OCI-LY3 (cell line): ENCODE data around the gene EYA2.

Source experiments
- H2AFZ ChIP-seq: fragments of 200-600, 300-600 bp; shearing (Covaris generic); 2 replicates; pipeline ENCODE4 v1.6.0; 2014; ENCODE audit warnings: antibody characterized with exemption, low read depth, low read length
- H3K27ac ChIP-seq: fragments of 200-600, 300-600 bp; sonication (generic); 2 replicates; pipeline ENCODE4 v1.5.1; 2014; ENCODE audit warnings: mild to moderate bottlenecking, low read length, moderate library complexity, mixed read lengths
- H3K27me3 ChIP-seq: fragments of 200-600, 300-600 bp; sonication (generic); 2 replicates; pipeline ENCODE4 v1.6.1; 2014; ENCODE audit warnings: low read depth, low read length, mixed read lengths
- H3K36me3 ChIP-seq: fragments of 200-600, 300-600 bp; sonication (generic); replicated peaks from 2 replicates; pipeline ENCODE3; 2014; ENCODE audit warnings: low read depth, low read length, mixed read lengths
- H3K4me1 ChIP-seq: fragments of 300-600, 200-600 bp; sonication (generic); 2 replicates; pipeline ENCODE4 v1.6.1; 2014; ENCODE audit warnings: low read length, mixed read lengths
- H3K4me2 ChIP-seq: fragments of 200-600, 300-600 bp; sonication (generic); 2 replicates; pipeline ENCODE4 v1.6.1; 2014; ENCODE audit warnings: low read length, mixed read lengths
- H3K4me3 ChIP-seq: fragments of 300-600, 200-600 bp; sonication (generic); 2 replicates; pipeline ENCODE4 v1.5.1; 2014; ENCODE audit warnings: antibody characterized with exemption, mild to moderate bottlenecking, low read length, moderate library complexity
- H3K79me2 ChIP-seq: fragments of 300-600, 200-600 bp; shearing (Covaris generic); 2 replicates; pipeline ENCODE4 v1.6.1; 2014; ENCODE audit warnings: mild to moderate bottlenecking, low read length, mixed read lengths
- H3K9ac ChIP-seq: fragments of 300-600, 200-600 bp; shearing (Covaris generic); 2 replicates; pipeline ENCODE4 v1.6.0; 2014; ENCODE audit warnings: mild to moderate bottlenecking, low read length, moderate library complexity
- H3K9me3 ChIP-seq: fragments of 200-600, 300-600 bp; shearing (Covaris generic); 2 replicates; pipeline ENCODE4 v1.6.1; 2014; ENCODE audit warnings: low read length, mixed read lengths; ENCODE audit not compliant: insufficient read depth
- H4K20me1 ChIP-seq: fragments of 200-600, 300-600 bp; sonication (generic); 2 replicates; pipeline ENCODE4 v1.6.1; 2016; ENCODE audit warnings: low read length, mixed read lengths; ENCODE audit not compliant: insufficient read depth
- CTCF ChIP-seq: fragments of 200-600, 300-600 bp; sonication (generic); IDR thresholded peaks from 2 replicates; pipeline ENCODE4 v1.5.1; 2014; ENCODE audit warnings: antibody characterized with exemption, low read length, low read depth
- EZH2phosphoT487 ChIP-seq: fragments of 200-600 bp; shearing (Covaris generic); IDR thresholded peaks from 2 replicates; pipeline ENCODE4 v1.6.1; 2018; ENCODE audit warnings: antibody characterized with exemption, mixed run types, low read depth

EYA2 gene

DNA sequence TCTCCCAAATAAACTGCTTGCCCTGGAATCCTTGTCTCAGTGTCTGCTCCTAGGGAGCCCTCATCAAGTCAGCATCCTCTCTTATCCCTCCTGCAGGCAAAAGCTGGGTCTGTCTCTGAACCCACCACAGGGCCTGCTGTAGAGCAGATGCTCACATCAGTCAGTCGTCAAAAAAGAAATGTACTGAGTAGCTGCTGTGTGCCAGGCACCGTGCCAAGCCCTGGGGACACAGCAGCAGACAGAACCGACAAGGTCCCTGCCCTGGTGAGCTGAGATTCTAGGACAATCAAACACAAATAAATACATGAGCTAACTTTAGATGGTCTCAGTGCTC lies 68.5 kb downstream of the EYA2 start:
- Histone ChIP-seq H3K4me3 (no peak overlapping the region), H3K36me3 (no peaks in the 10 kb centered on the region), H3K4me2 (no peak overlapping the region), H3K27ac (no peak overlapping the region), H3K9me3 (no peaks in the 10 kb centered on the region), H2AFZ (no peak overlapping the region), H4K20me1 (no peaks in the 10 kb centered on the region), H3K4me1 (no peaks in the 10 kb centered on the region), H3K27me3 (no peaks in the 10 kb centered on the region), H3K9ac (no peak overlapping the region), H3K79me2 (no peaks in the 10 kb centered on the region)
- TF ChIP-seq EZH2phosphoT487 (no peak), CTCF (no peak)

DNA sequence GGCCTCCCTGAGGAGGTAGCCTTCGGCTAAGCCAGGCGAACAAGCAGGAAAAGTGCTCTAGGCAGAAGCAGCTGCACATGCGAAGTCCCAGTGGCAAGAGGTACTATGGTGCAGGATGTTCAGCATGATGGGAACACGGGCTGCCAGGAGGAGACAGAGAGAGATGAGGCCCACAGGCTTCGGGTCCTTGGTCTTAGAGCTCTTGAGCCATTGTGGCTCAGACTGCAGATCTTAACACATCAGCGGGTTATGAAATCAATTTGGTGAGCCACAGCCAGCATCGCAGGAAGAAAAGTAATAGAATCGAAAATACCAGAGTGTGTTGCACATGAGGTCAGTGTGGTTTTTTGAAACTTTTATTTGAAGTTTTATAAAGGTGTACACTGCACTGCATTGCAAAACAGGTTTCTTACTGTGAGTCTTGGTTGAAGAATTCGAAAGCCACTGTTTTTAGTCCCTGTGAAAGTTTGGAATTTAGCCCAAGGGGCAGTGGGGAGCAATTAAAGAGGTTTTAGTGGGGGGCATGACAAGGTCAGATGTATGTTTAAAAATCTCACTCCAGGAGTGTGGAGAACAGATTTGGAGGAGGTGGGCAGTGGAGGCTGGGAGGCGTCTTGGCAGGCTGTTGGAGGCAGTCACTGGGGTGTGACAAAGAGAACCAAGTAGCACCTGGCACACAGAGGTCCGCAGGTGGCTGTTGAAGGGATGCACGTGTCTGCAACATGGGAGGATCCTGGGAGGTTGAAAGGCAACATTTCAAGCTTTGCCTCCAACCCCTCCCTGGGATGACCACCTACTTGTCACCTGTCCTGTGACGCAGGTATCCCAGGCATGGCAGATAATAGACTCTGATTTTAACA lies 69.3 kb downstream of the EYA2 start:
- Histone ChIP-seq H3K9me3 (no peaks in the 10 kb centered on the region), H3K36me3 (no peaks in the 10 kb centered on the region), H3K9ac (no peak overlapping the region), H3K79me2 (no peaks in the 10 kb centered on the region), H3K27ac (no peak overlapping the region), H3K4me2 (no peak overlapping the region), H2AFZ (no peak overlapping the region), H3K27me3 (no peaks in the 10 kb centered on the region), H3K4me1 (no peaks in the 10 kb centered on the region), H4K20me1 (no peaks in the 10 kb centered on the region), H3K4me3 (no peak overlapping the region)
- TF ChIP-seq EZH2phosphoT487 (no peak), CTCF (no peak)

- Histone ChIP-seq H3K79me2 (no peaks in the 10 kb centered on the region), H3K9me3 (no peaks in the 10 kb centered on the region), H3K4me1 (no peaks in the 10 kb centered on the region), H3K4me2 (no peak overlapping the region), H3K4me3 (no peak overlapping the region), H3K36me3 (no peaks in the 10 kb centered on the region), H2AFZ (no peak overlapping the region), H3K27me3 (no peaks in the 10 kb centered on the region), H3K9ac (no peak overlapping the region), H4K20me1 (no peaks in the 10 kb centered on the region), H3K27ac (no peak overlapping the region)
- TF ChIP-seq CTCF, result no peak
- TF ChIP-seq EZH2phosphoT487, result no peak
Measured at GRCh38 chr20:46964618-46965455, 70.2 kb downstream of the EYA2 start.

DNA sequence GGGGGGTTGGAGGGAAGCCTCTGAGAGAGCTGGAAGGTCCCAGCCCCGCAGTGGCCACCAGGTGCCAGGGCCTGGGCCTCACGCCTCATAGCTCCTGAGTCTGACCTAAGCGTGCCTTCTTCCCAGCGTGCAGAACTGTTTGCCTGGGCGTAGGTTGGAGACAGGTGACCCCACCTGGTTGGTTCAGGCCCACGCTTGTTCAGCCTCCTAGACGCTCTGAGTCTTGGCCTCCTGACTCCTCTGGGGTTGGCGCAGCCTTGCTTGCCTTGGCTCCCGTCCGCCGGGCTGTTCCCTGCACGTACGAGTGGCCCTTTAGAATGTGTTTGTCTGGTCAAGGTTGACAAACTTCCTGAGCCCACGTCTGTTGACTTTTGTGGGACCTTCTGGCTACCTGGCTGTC lies 70.8 kb downstream of the EYA2 start:
- H3K4me3 ChIP-seq, result no peak overlapping the region
- no peaks in the 10 kb centered on the region for H3K79me2 ChIP-seq
- no peaks in the 10 kb centered on the region for H3K9me3 ChIP-seq
- H3K4me2 ChIP-seq, result no peak overlapping the region
- H3K9ac ChIP-seq, result no peak overlapping the region
- no peaks in the 10 kb centered on the region for H3K36me3 ChIP-seq
- H3K27ac ChIP-seq, result no peak overlapping the region
- no peaks in the 10 kb centered on the region for H4K20me1 ChIP-seq
- no peaks in the 10 kb centered on the region for H3K4me1 ChIP-seq
- no peak for TF ChIP-seq EZH2phosphoT487
- no peak for TF ChIP-seq CTCF
- no peaks in the 10 kb centered on the region for H3K27me3 ChIP-seq
- no peak overlapping the region for H2AFZ ChIP-seq
